MCF 10A (cell line): ENCODE measurements around the gene TIMP1. TPM values are rescaled to one million over a fixed set of nuclear protein-coding genes. Genes with fewer than 3 reads are reported as not detected.
A peak's percentile ranks its signal among the peaks of the same experiment; 100 is the strongest.

Experiments
- BruUV-seq: library from RNA; stranded (reverse); fragments of 400-500 nt; replicated peaks from 2 replicates; lab custom pipeline; 2021; lab: Mats Ljungman, UMichigan
- CTCF ChIA-PET: fragments of 300-600 bp; sonication (Branson Sonifier 250); formaldehyde crosslinking; extraction: SDS; loops from one replicate; lab custom pipeline; 2021; ENCODE audit warnings: antibody characterized with exemption, inconsistent platforms; lab: Yijun Ruan, JAX
- POLR2A ChIA-PET: fragments of 300-600, 350-650 bp; sonication (Branson Sonifier 250); formaldehyde crosslinking; extraction: SDS; loops from one replicate; lab custom pipeline; 2020; ENCODE audit warnings: antibody characterized with exemption, inconsistent platforms; lab: Yijun Ruan, JAX
- DNase-seq: peaks from one replicate; pipeline ENCODE4 v3.0.0-alpha.2; 2018; ENCODE audit not compliant: unreplicated experiment
- H3K27ac Mint-ChIP-seq: one replicate; pipeline ENCODE4 v1.8.0; 2022; ENCODE audit warnings: mild to moderate bottlenecking, low read depth, mixed read lengths; ENCODE audit not compliant: unreplicated experiment
- H3K27me3 Mint-ChIP-seq: one replicate; pipeline ENCODE4 v1.8.0; 2022; ENCODE audit warnings: mixed read lengths; ENCODE audit not compliant: insufficient read depth, unreplicated experiment
- H3K36me3 Mint-ChIP-seq: one replicate; pipeline ENCODE4 v1.8.0; 2022; ENCODE audit warnings: mild to moderate bottlenecking, moderate library complexity, mixed read lengths; ENCODE audit not compliant: insufficient read depth, unreplicated experiment
- H3K4me1 Mint-ChIP-seq: one replicate; pipeline ENCODE4 v1.8.0; 2022; ENCODE audit warnings: mixed read lengths; ENCODE audit not compliant: insufficient read depth, unreplicated experiment
- H3K4me3 Mint-ChIP-seq: one replicate; pipeline ENCODE4 v1.8.0; 2022; ENCODE audit warnings: mild to moderate bottlenecking, moderate library complexity, mixed read lengths; ENCODE audit not compliant: unreplicated experiment
- H3K9me3 Mint-ChIP-seq: one replicate; pipeline ENCODE4 v1.8.0; 2022; ENCODE audit warnings: mixed read lengths; ENCODE audit not compliant: unreplicated experiment
- intact Hi-C: fragments of 100-400 bp; cut with micrococcal nuclease; formaldehyde crosslinking; loops from 2 replicates; pipeline ENCODE4 v1.14.1; 2022
- total RNA-seq: library from RNA; stranded (reverse); gene quantifications from 2 replicates; pipeline ENCODE4 v1.2.3, GENCODE V29; 2022
- TF ChIP-seq, protein P1 (sequence below): fragments of 200-600 bp; IDR thresholded peaks from one replicate; pipeline ENCODE4 v1.8.0; 2022; ENCODE audit warnings: antibody characterized with exemption, mild to moderate bottlenecking; ENCODE audit not compliant: unreplicated experiment

Gene TIMP1
- total RNA-seq, 1 experiment from 2014 or later: 647 TPM

- Mint-ChIP-seq H3K4me3 (no peak overlapping the region), H3K27ac (no peak overlapping the region), H3K36me3 (peaks cover 6% of the 10 kb centered on the region), H3K9me3 (peaks cover 15% of the 10 kb centered on the region), H3K4me1 (no peaks in the 10 kb centered on the region), H3K27me3 (no peaks in the 10 kb centered on the region)
- intact Hi-C loops: no loop called here
- DNase-seq: no peak
- ChIA-PET CTCF (interaction anchor here (0.5 to 2.3 kb wide), 4 partner anchors 19 to 85 kb away, joined by 3 to 7 read pairs (median 4); no protein-coding TSS in a partner anchor), POLR2A (no interaction called here)
- TF ChIP-seq, protein P1, sequence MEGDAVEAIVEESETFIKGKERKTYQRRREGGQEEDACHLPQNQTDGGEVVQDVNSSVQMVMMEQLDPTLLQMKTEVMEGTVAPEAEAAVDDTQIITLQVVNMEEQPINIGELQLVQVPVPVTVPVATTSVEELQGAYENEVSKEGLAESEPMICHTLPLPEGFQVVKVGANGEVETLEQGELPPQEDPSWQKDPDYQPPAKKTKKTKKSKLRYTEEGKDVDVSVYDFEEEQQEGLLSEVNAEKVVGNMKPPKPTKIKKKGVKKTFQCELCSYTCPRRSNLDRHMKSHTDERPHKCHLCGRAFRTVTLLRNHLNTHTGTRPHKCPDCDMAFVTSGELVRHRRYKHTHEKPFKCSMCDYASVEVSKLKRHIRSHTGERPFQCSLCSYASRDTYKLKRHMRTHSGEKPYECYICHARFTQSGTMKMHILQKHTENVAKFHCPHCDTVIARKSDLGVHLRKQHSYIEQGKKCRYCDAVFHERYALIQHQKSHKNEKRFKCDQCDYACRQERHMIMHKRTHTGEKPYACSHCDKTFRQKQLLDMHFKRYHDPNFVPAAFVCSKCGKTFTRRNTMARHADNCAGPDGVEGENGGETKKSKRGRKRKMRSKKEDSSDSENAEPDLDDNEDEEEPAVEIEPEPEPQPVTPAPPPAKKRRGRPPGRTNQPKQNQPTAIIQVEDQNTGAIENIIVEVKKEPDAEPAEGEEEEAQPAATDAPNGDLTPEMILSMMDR: no peak
- BruUV-seq: no TSS peak
Observed at GRCh38 chrX:47625365-47625764, 43.1 kb downstream of the TIMP1 start.

GRCh38 chrX:47628982-47629381, 46.7 kb downstream of the TIMP1 start:
- TF ChIP-seq, protein P1: no peak
- CTCF ChIA-PET: interaction anchor here (0.6 to 1.2 kb wide), 10 partner anchors 13 to 238 kb away, joined by 3 to 5 read pairs (median 3); partner anchors contain the start of gene TIMP1
- no peak overlapping the region for H3K4me3 Mint-ChIP-seq
- H3K27me3 Mint-ChIP-seq: no peaks in the 10 kb centered on the region
- H3K36me3 Mint-ChIP-seq: peaks cover 6% of the 10 kb centered on the region
- H3K9me3 Mint-ChIP-seq: peaks cover 15% of the 10 kb centered on the region
- H3K27ac Mint-ChIP-seq: no peak overlapping the region
- BruUV-seq: no TSS peak
- POLR2A ChIA-PET: interaction anchor here (1.0 to 1.4 kb wide), 2 partner anchors 33 to 87 kb away, joined by 3 to 4 read pairs; no protein-coding TSS in a partner anchor
- intact Hi-C loops: no loop called here
- no peaks in the 10 kb centered on the region for H3K4me1 Mint-ChIP-seq
- DNase-seq: peak; percentile 35

GRCh38 chrX:47629419-47630200, 47.4 kb downstream of the TIMP1 start, which contains the start of gene CFP:
CFP (minus strand) TSS chrX:47629930; CDS start chrX:47629844, 86 bp downstream.
- H3K36me3 Mint-ChIP-seq: peaks cover 6% of the 10 kb centered on the region
- TF ChIP-seq, protein P1: no peak
- H3K4me3 Mint-ChIP-seq: no peak within 1 kb of the TSS
- no peak for DNase-seq
- ChIA-PET POLR2A (no interaction called here), CTCF (interaction anchor here (0.7 to 1.5 kb wide), 4 partner anchors 14 to 108 kb away, joined by 3 to 5 read pairs (median 4); partner anchors contain the start of gene TIMP1)
- H3K27ac Mint-ChIP-seq: no peak within 1 kb of the TSS
- no TSS peak for BruUV-seq
- H3K27me3 Mint-ChIP-seq: no peaks in the 10 kb centered on the region
- intact Hi-C loops: no loop called here
- no peaks in the 10 kb centered on the region for H3K4me1 Mint-ChIP-seq
- peaks cover 15% of the 10 kb centered on the region for H3K9me3 Mint-ChIP-seq

DNA sequence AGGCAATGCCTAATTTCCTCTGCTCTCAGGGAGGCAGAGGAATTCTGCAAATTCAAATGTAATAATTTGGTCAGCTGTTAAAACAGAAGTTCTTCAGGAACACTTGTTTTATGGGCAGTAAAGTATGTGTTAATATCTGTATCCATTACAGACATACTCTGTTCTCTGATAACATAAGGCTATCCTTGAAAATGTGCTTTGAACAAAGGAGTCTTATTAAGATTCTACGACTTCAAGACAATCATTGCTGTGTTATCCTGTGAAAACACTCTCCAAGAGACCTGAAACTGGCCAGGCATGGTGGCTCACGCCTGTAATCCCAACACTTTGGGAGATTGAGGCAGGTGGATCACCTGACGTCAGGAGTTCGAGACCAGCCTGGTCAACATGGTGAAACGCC, 49.4 kb downstream of the TIMP1 start:
- BruUV-seq: no TSS peak
- Mint-ChIP-seq H3K4me1 (no peaks in the 10 kb centered on the region), H3K9me3 (peaks cover 8% of the 10 kb centered on the region), H3K27me3 (no peaks in the 10 kb centered on the region), H3K4me3 (no peak overlapping the region), H3K36me3 (peaks cover 6% of the 10 kb centered on the region), H3K27ac (no peak overlapping the region)
- POLR2A ChIA-PET: no interaction called here
- intact Hi-C loops: no loop called here
- CTCF ChIA-PET: interaction anchor here (0.6 to 1.4 kb wide), 2 partner anchors 13 to 19 kb away, joined by 3 read pairs; no protein-coding TSS in a partner anchor
- DNase-seq: no peak
- TF ChIP-seq, protein P1: no peak
